Sigmoid colon (tissue), 7 donors: ENCODE measurements around the gene KISS1. TPM values are rescaled to one million over a fixed set of nuclear protein-coding genes. Genes with fewer than 3 reads are reported as not detected.
A peak's percentile ranks its signal among the peaks of the same experiment; 100 is the strongest.

Experiments
- DNase-seq: peaks from one replicate; pipeline ENCODE4 v3.0.0-alpha.2; 2019
- H3K27ac ChIP-seq, 4 donors: fragments of 200-600 bp; sonication (generic); one replicate each; pipeline ENCODE4 v1.5.1; 2016 to 2019; ENCODE audit warnings: mild to moderate bottlenecking in 1 of 4
- H3K27me3 ChIP-seq, 3 donors: fragments of 200-600 bp; sonication (generic); one replicate each; pipeline ENCODE4 v1.5.1; 2019; ENCODE audit warnings: mild to moderate bottlenecking in 1 of 3
- H3K36me3 ChIP-seq, 4 donors: fragments of 200-600 bp; sonication (generic); one replicate each; pipeline ENCODE4 v1.5.1; 2016 to 2019
- H3K4me1 ChIP-seq, 4 donors: fragments of 200-600 bp; sonication (generic); one replicate each; pipeline ENCODE4 v1.5.1; 2017 to 2019
- H3K4me3 ChIP-seq, 4 donors: fragments of 200-600 bp; sonication (generic); one replicate each; pipeline ENCODE4 v1.5.1; 2017 to 2019; ENCODE audit warnings: mild to moderate bottlenecking in 2 of 4, moderate library complexity in 1 of 4
- H3K9me3 ChIP-seq, 4 donors: fragments of 200-600 bp in 3 of 4; sonication (generic) in 3 of 4; one replicate each; pipeline versions ENCODE4 v1.5.1 to v1.6.1; 2013 to 2019
- EP300 ChIP-seq, 4 donors: sonication (generic); formaldehyde crosslinking; IDR thresholded peaks; one replicate each; pipeline ENCODE4 v1.6.1; 2017; ENCODE audit warnings: antibody characterized with exemption in 4 of 4
- POLR2A ChIP-seq, 2 donors: fragments of 450-650 bp; IDR thresholded peaks; one replicate each; pipeline ENCODE4 v1.6.1; 2016; ENCODE audit warnings: antibody characterized with exemption in 2 of 2, mild to moderate bottlenecking in 2 of 2, moderate library complexity in 2 of 2
- POLR2AphosphoS5 ChIP-seq, 4 donors: sonication (generic); formaldehyde crosslinking; IDR thresholded peaks; one replicate each; pipeline ENCODE4 v1.6.1; 2017; ENCODE audit warnings: antibody characterized with exemption in 4 of 4
- WGBS, 2 donors: extraction: QIAGEN DNeasy Blood & Tissue Kit; methylation state at CpG; one replicate each; pipeline ENCODE4 v1.1.7; 2013; 5-methylcytosine and 5-hydroxymethylcytosine counted together
- intact Hi-C: fragments of 100-400 bp; cut with DNase I; formaldehyde crosslinking; loops from one replicate; pipeline ENCODE4 v1.15.1; 2023
- polyA plus RNA-seq, 3 donors: library from polyadenylated mRNA; stranded (reverse); fragments of 200-250 nt; gene quantifications; one replicate each; pipeline ENCODE4 v1.2.3, GENCODE V29; 2013
- total RNA-seq, 4 donors: library from RNA; depleted of rRNA; stranded (reverse); fragments of >200 nt; gene quantifications; one replicate each; pipeline ENCODE4 v1.1.0, GENCODE V29; 2016
- TF ChIP-seq, protein P1 (sequence below), 4 experiments: fragments of 450-650 bp in 3 of 4; fragments of 200-600 bp in 1 of 4; IDR thresholded peaks; one replicate each; pipeline ENCODE4 v1.5.1; 2016 to 2019; ENCODE audit warnings: antibody characterized with exemption in 4 of 4, mild to moderate bottlenecking in 3 of 4, moderate library complexity in 2 of 4
- donor health status: healthy with polysubstance abuse.
- donor health status: Bipolar disorder and iron deficiency.
- donor health status: healthy.

KISS1 gene
- total and polyA plus RNA-seq, 7 donors, result 1.2 TPM; not detected in 6

DNA sequence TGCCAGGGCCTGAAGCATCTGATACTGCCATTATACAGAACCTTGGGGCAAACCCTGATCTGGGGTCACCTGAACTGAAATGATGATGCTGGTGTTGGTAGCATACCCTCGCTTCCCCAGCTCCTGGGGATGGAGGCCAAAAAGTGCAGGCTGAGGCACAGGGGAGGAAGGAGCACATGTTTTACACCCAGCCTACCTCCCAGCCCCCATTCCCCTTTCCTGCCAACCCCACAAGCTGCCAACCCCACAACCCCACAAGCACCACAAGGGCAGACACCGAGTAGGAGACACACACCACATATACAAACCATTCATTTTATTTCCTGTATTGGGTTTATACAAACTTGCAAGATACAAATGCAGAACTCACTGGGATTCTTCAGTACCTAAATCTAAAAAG is 22.3 kb upstream of the KISS1 start:
- H3K27me3 ChIP-seq, result peaks cover 0 to 20% (median 4%) of the 10 kb centered on the region in 3 donors
- DNase-seq, result no peak
- intact Hi-C loops, result no loop called here
- no peak overlapping the region for H3K27ac ChIP-seq
- H3K4me1 ChIP-seq, result peaks cover 0 to 8% (median 3%) of the 10 kb centered on the region in 4 donors
- 51 to 64% methylated on average over 2 of the region's 2 CpGs for WGBS, 2 donors
- no peak overlapping the region for H3K4me3 ChIP-seq
- TF ChIP-seq, protein P1, sequence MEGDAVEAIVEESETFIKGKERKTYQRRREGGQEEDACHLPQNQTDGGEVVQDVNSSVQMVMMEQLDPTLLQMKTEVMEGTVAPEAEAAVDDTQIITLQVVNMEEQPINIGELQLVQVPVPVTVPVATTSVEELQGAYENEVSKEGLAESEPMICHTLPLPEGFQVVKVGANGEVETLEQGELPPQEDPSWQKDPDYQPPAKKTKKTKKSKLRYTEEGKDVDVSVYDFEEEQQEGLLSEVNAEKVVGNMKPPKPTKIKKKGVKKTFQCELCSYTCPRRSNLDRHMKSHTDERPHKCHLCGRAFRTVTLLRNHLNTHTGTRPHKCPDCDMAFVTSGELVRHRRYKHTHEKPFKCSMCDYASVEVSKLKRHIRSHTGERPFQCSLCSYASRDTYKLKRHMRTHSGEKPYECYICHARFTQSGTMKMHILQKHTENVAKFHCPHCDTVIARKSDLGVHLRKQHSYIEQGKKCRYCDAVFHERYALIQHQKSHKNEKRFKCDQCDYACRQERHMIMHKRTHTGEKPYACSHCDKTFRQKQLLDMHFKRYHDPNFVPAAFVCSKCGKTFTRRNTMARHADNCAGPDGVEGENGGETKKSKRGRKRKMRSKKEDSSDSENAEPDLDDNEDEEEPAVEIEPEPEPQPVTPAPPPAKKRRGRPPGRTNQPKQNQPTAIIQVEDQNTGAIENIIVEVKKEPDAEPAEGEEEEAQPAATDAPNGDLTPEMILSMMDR (IDR thresholded peaks at IDR 0.05), result no peak
- no peak for TF ChIP-seq POLR2AphosphoS5 (IDR thresholded peaks at IDR 0.05)
- no peak for TF ChIP-seq EP300 (IDR thresholded peaks at IDR 0.05)
- TF ChIP-seq POLR2A (IDR thresholded peaks at IDR 0.05), result no peak
- no peaks in the 10 kb centered on the region for H3K9me3 ChIP-seq
- no peaks in the 10 kb centered on the region for H3K36me3 ChIP-seq

DNA sequence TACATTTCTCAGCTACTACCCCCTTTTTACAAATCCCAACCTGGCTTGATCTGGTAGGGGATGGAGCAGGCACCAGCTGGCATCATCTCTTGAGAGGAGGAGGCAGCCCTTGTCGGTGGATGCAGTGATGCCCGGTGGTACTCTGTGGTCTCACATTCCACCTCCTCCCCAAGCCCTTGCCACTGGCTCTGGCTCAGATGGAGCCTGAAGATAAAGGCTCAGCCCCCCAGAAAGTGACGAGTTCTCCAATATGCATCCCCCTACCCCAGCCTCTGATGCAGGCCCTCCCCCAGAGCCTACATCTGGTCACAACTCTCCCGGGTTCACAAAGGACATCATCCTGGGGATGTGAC is 21.3 kb upstream of the KISS1 start:
- H3K36me3 ChIP-seq, result no peaks in the 10 kb centered on the region
- H3K27me3 ChIP-seq, result peaks cover 0 to 29% (median 7%) of the 10 kb centered on the region in 3 donors
- DNase-seq, result no peak
- intact Hi-C loops, result no loop called here
- TF ChIP-seq, protein P1 (IDR thresholded peaks at IDR 0.05), result no peak
- TF ChIP-seq POLR2A (IDR thresholded peaks at IDR 0.05) (no peak), POLR2AphosphoS5 (IDR thresholded peaks at IDR 0.05) (no peak), EP300 (IDR thresholded peaks at IDR 0.05) (no peak)
- H3K9me3 ChIP-seq, result no peaks in the 10 kb centered on the region
- H3K4me3 ChIP-seq, result no peak overlapping the region
- peaks cover 0 to 8% (median 3%) of the 10 kb centered on the region in 4 donors for H3K4me1 ChIP-seq
- no peak overlapping the region for H3K27ac ChIP-seq
- 60 to 70% methylated on average over 4 of the region's 4 CpGs for WGBS, 2 donors

DNA sequence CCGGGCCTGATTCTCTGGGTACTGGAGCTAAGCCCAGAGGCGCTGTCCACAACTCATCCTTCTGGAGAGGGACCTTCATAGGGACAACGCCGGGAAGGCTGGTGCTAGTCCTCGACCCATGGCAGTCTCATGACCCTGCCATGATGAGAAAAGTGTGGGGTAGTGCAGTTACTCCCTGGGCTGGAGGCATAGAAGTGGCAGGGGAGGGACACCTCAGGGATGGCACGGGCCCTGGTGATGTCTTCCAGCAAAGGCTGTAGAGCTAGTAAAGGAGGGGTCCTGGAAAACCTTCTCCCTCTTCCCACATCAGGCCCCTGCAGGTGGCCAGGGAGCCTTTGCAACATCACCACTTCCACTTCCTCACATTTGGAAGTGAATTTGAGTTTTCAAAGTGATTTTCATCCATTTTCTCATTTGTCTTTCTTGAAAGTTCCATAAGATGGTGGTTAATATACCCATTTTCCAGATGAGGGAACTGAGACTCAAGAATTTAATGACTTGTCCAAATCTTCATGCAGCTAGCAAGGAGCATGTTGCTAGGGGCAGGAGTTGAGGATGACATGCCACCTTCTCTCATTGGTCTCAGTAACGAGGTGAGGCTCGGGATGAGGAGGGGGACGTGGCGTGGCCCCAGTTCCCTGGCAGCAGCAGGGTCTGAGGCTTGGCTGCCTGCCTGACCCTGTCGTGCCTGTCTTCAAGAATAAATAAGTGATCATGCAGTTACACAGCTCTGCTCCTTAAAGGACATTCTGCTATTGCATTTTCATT is 20.8 kb upstream of the KISS1 start:
- WGBS, 2 donors, result 82 to 86% methylated on average over 11 of the region's 11 CpGs
- Histone ChIP-seq H3K9me3 (no peaks in the 10 kb centered on the region), H3K27ac (no peak overlapping the region), H3K4me1 (peaks cover 0 to 8% (median 3%) of the 10 kb centered on the region in 4 donors), H3K36me3 (no peaks in the 10 kb centered on the region), H3K4me3 (no peak overlapping the region), H3K27me3 (peaks cover 0 to 35% (median 7%) of the 10 kb centered on the region in 3 donors)
- intact Hi-C loops, result no loop called here
- TF ChIP-seq POLR2A (IDR thresholded peaks at IDR 0.05) (no peak), EP300 (IDR thresholded peaks at IDR 0.05) (no peak), POLR2AphosphoS5 (IDR thresholded peaks at IDR 0.05) (no peak)
- TF ChIP-seq, protein P1 (IDR thresholded peaks at IDR 0.05), result no peak
- DNase-seq, result no peak

DNA sequence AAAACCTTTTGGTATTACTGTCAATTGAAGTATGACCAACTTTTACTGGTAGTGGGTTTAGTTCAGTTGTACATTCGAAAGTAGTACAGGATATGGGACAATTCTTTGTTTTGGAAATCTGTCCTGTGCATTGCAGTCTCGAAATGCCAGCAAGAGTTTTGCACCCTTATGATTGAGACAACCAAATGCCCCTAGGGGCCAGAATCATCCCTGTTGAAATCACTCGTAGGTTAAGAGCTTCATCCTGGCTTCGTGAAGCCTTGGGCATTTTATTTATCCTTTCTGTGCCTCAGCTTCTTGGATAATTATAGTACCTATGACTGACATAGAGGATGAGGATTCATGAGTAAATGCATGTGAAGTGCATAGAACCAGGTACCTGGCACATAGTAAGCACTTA is 19.9 kb upstream of the KISS1 start:
- H3K27me3 ChIP-seq, result peaks cover 0 to 38% (median 7%) of the 10 kb centered on the region in 3 donors
- no peak for DNase-seq
- no peak overlapping the region for H3K27ac ChIP-seq
- H3K4me1 ChIP-seq, result peaks cover 0 to 8% (median 3%) of the 10 kb centered on the region in 4 donors
- H3K4me3 ChIP-seq, result no peak overlapping the region
- H3K36me3 ChIP-seq, result no peaks in the 10 kb centered on the region
- no peaks in the 10 kb centered on the region for H3K9me3 ChIP-seq
- WGBS, 2 donors, result 87% methylated on average over 4 of the region's 4 CpGs
- no peak for TF ChIP-seq POLR2AphosphoS5 (IDR thresholded peaks at IDR 0.05)
- no peak for TF ChIP-seq EP300 (IDR thresholded peaks at IDR 0.05)
- intact Hi-C loops, result no loop called here

DNA sequence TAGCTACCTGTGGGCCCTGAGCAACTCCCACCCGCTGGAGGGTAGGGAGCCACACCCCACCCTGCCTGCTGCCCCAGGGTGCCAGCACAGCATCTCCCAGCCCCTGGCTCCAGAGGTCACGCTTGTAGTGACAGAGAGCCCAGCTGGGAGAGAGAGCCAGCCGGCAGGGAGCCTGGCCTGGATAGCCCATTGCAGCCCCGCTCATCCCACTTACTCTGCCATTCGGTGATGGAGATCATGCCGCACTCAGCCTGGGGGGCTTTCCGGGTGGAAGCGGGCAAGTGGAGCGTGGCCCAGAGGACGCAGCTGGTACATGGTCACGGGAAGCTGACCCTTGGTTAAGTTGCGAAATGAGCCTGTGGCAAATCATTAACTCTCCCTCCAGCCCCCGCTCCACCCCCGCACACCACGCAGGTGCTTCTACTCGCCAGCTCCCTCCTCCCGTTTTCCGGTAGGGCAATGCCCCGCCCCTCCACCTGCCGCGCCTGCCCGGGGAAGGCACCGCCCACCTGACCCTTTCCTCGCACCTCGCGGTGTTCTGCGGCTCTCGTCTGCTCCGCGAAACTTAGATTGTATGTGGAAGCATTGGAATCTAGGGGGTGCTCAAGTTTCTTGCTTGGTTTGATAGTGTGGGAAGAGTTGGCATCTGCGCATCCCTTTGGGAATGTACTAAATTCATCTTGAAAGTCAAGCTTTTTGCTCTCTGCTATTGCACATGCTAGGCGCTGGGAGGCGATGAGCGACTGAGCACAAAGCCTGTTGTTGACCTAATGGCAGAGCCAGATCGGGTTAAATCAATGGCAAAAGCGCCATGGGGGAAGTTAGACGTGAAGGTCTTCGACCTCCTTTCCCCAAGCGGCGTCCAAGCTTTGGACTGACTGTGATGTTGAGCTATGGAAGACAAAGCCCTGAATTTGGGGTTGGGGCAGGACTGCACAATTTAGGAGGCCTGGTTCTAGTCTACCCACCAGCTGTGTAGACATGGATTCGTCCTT is 17.7 kb upstream of the KISS1 start, which contains the start of gene GOLT1A:
Gene GOLT1A, minus strand, starts transcription at position 321 of the 995 bp plus-strand sequence. Its CDS starts 82 bp downstream, at position 239.
- Histone ChIP-seq H3K27me3 (peaks cover 0 to 38% (median 7%) of the 10 kb centered on the region in 3 donors), H3K4me3 (peak within 1 kb of the TSS in 2 of 4 donors; percentile 12 to 21), H3K9me3 (no peaks in the 10 kb centered on the region), H3K4me1 (peaks cover 0 to 8% (median 3%) of the 10 kb centered on the region in 4 donors), H3K27ac (no peak within 1 kb of the TSS), H3K36me3 (no peaks in the 10 kb centered on the region)
- TF ChIP-seq EP300 (IDR thresholded peaks at IDR 0.05) (no peak), POLR2A (IDR thresholded peaks at IDR 0.05) (no peak), POLR2AphosphoS5 (IDR thresholded peaks at IDR 0.05) (no peak)
- TF ChIP-seq, protein P1 (IDR thresholded peaks at IDR 0.05), result peak; percentile 20 to 47 (median 32)
- WGBS, 2 donors, result 18% methylated on average over 41 of the region's 41 CpGs
- intact Hi-C loops, result no loop called here
- DNase-seq, result peak; percentile 80
